Hindlimb muscle (tissue), 1 donor: ENCODE measurements around the gene RPS6KA1. TPM values are rescaled to one million over a fixed set of nuclear protein-coding genes. Genes with fewer than 3 reads are reported as not detected.
"Not testable (repeated sequence)": the region's sequence is repeated elsewhere in the genome, so short reads cannot be mapped to it uniquely, and the experiment has no call there.

Source experiments
- DNase-seq: peaks from one replicate; pipeline ENCODE4 v3.0.0-alpha.2; 2013
- polyA plus RNA-seq: library from polyadenylated mRNA; unstranded; fragments of 120-200 nt; gene quantifications from one replicate; pipeline ENCODE4 v1.2.1, GENCODE V29; 2013; ENCODE audit not compliant: insufficient read length

Gene RPS6KA1
- polyA plus RNA-seq, 1 donor, result 7.4 TPM

DNA sequence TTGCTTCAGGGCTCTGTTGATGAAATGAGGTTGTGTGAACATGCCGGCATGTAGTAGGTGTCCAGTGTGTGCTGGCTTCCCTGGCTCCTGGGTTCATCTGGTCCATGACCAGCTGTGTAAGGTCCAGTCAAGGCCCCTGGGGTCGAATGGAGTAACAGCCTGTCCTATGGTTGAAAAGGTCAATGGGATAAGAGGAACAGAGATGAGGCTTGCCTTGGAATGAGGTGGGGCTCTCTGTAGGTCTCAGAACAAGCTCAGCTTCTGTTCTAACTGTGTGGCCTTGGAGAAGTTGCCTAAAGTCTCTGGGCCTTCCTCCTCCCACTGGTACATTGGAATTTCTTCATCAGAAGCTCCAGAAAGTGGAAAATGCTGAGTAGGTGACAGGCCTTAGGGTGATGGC, 26.6 kb downstream of the RPS6KA1 start:
- no peak for DNase-seq

DNA sequence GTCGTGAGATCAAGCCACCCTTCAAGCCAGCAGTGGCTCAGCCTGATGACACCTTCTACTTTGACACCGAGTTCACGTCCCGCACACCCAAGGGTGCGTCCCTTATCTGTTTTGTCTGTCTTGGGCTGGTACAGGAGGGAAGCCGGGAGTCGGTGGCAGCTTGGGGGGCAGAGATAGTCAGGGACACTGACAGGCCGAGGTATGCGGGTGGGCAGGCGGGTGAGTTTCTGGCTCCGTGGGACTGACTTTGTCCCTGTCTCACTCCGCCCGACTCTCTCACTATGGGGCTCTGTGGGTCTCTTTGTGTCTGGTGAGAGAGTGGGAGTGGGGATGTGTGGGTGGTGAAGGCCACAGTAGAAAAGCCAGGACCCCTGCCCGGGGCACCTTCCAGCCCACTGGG, 27.4 kb downstream of the RPS6KA1 start:
- DNase-seq, result no peak

DNA sequence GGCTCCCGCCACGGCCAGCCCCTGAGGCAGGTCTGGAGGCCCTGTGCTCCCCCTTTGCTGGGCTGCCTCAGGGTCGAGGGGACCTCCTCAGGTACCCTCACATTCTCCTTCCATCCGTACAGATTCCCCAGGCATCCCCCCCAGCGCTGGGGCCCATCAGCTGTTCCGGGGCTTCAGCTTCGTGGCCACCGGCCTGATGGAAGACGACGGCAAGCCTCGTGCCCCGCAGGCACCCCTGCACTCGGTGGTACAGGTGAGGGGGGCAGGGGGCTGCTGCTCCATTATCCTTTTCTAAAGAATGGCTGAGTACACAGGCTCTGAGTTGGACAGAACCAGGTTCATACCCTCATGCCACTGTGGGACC, 29.1 kb downstream of the RPS6KA1 start:
- no peak for DNase-seq

DNA sequence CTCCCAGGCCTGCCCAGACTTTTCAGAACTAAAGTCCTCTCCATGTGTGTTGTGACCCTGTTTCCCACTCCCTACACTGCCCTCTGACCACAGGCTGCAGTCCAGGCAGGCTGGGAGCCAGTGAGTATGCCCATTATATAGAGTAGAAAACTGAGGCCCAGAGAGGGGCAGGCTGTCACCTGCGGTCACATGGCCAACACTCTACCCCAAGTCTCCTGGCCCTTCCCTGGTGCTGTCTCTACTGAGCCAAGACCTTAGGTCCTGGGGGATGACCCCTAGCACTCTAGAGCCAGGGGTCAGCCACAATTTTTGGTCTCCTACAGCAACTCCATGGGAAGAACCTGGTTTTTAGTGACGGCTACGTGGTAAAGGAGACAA, 30.8 kb downstream of the RPS6KA1 start:
- DNase-seq, result no peak

DNA sequence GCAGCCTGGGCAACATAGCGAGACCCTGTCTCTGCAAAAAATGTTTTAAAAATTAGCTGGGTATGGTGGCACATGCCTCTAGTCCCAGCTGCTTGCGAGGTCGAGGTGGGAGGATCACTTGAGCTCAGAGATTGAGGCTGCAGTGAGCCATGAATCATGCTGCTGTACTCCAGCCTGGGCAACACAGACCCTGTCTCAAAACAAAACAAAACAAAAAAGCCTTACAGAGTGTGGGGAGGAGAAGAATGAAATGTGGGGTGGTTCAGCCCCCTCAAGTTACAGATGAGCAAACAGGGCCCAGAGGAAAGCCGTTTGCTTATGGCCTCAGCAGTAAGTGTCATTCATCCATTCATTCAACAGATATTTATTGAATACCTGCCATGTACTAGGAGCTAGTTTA, 40.7 kb downstream of the RPS6KA1 start:
- DNase-seq, result no peak

DNA sequence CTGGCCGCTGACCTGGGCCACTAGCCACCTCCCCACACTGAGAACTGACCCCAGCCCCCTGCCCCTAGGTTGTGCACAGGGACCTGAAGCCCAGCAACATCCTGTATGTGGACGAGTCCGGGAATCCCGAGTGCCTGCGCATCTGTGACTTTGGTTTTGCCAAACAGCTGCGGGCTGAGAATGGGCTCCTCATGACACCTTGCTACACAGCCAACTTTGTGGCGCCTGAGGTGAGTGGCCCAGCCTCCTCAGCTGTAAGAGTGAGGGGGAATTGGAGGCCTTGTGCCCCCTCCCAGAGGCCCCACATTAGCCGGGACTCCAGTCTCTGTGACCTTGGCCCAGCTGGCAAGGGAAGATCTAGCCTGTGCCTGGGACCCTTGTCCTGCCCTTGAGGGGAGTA, 41.8 kb downstream of the RPS6KA1 start:
- DNase-seq, result no peak

DNA sequence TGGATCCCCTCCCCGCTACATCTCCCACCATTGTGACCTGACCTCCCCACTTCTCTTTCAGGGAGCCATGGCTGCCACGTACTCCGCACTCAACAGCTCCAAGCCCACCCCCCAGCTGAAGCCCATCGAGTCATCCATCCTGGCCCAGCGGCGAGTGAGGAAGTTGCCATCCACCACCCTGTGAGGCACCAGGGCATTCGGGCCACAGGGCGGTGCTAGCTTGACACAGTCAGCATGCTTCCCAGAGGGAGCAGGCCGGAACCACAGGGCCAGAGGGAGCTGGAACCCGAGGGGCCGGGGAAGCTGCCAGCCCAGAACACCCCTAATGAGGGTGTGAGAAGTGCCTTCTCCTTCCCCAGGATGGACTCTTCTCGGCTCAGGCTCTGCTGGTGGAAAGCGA, 44.5 kb downstream of the RPS6KA1 start:
- no peak for DNase-seq

DNA sequence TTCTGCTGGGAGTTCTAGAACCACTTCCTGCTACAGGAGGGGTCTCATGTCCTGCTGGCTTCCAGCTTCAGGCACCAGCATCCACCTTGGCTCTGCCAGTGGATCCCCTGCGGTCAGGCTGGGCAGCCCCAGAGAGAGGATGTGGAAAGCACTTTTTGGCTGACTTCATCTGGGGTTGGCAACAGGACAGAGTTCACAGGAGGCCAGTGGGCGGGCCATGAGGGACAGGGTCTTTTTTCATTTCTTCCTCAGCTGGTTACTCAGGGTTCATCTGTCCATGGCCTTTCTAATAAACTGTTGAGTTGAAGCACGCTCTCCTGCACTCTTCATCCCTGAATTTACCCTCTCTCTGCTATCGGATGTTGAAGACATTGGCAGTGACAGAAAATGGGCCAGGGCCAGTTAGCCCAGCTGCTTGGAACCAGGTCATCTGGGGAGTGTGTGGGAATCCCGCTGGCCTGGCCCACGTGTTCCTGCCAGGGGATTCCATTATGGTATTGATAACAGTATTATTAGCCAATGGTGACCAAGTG, 45.2 kb downstream of the RPS6KA1 start:
- DNase-seq, result peak; percentile 4

DNA sequence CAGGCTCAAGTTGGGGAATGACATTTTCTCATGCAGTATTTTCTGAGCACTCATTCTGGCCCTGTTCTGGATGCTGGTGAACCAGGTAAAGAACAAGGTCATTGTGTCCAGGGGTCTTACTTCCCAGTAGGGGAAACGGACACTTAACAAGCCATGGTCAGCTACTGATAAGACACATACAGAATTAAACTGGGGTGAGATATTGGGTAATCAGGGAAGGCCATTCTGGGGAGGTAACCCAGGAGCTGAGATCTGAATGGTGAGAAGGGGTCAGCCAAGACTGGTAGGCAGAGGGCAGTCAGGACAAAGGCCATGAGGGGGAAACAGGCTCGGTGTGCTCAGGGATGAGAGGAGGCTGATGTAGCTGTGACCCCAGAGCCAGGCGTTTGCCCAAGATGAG, 45.8 kb downstream of the RPS6KA1 start:
- no peak for DNase-seq

DNA sequence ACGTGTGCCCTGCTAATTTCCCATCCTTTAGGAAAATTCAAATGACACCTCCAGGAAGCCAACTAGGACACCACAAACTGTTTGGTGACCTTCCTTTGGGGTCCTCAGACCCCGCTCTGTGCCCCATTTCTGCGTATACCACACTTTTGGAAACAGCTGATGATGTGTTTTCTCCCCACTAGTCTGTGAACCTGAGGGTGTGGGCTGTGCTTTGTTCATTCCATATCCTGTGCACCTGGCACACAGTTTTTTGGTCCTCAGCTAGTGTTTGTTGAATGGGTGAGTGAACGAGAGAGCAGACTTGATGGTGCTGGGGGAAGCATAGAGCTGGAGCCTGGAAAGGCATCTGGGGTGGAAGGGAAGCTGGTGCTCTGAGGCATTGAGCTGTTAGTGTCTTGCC, 48.6 kb downstream of the RPS6KA1 start:
- no peak for DNase-seq

DNA sequence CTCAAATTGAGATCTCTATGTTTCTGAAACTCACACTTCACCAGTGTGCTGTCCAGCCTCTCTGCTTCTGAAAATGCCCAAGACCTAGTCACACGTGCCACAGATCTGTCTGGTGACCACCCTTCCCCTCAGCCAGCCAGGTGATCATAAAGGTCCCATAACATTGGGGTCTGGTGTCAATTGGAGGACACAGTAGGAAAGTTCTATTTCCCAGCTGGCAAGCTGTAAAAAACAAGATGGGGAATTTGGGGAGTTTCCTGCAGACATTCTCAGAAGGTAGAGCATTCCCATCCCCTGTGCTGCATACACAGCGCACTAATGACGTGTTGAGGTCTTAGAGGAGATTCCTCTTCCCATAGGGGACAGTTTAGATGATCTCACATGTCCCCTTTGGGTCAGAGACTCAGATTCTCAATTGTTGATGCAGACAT, 50.1 kb downstream of the RPS6KA1 start:
- no peak for DNase-seq

DNA sequence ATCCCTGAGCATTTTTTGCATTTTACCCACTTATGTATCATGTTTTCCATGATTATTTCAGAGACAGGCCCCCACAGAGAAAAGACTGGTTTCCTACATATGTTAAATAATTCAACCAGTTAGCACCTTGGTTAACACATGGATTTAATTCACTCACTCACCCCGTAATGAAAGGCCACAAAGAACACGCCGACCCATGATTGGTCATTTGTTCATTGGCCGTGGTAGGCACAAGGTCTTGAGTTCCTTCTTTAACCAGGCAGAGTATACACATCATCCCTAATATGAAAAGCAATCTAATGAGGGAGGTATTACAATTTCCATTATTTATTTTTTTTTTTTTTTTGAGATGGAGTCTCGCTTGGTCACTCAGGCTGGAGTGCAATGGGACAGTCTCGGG, 50.6 kb downstream of the RPS6KA1 start:
- no peak for DNase-seq

DNA sequence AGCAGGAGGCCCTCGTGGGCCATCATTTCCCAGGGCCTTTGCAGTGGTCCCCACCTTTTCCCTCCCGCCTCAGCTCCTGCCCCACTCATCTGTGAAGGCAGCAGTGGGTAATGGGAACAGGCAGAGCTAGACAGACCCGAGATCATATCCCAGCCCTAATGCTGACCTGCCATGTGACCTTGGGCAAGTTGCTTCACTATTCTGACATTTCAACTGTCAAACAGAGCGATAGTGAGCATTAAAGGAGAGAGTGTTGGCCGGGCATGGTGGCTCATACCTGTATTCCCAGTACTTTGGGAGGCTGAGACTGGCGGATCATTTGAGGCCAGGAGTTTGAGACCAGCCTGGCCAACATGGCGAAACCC, 51.7 kb downstream of the RPS6KA1 start:
- DNase-seq, result no peak

DNA sequence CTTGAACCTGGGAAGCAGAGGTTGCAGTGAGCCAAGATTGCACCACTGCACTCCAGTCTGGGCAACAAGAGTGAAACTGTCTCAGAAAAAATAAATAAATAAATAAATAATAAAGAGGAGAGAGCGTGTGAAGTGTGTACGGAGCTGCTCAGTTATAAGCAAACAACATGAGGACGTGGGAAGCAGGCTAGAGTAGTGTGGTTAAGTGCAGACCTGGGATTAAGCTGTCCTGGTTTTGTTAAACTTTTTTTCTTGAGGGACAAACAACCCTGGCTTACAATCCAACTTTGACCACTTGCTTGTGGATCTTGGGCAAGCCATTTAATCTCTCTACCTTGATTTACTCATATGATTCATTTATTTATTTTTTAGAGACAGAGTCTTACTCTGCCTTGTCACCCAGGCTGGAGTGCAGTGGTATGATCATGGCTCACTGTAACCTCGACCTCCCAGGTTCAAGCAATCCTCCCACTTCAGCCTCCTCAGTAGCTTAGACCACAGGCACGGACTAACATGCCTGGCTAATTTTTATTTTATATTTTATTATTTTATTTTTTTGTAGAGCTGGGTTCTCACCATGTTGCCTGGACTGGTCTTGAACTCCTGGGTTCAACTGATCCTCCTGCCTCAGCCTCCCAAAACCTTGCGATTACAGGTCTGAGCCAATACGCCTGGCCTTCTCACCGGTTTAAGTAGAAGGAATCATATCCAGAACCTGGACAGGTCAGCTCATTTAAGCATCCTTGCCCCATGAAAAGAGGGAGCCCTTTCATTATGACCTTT, 52.7 kb downstream of the RPS6KA1 start:
- no peak for DNase-seq

DNA sequence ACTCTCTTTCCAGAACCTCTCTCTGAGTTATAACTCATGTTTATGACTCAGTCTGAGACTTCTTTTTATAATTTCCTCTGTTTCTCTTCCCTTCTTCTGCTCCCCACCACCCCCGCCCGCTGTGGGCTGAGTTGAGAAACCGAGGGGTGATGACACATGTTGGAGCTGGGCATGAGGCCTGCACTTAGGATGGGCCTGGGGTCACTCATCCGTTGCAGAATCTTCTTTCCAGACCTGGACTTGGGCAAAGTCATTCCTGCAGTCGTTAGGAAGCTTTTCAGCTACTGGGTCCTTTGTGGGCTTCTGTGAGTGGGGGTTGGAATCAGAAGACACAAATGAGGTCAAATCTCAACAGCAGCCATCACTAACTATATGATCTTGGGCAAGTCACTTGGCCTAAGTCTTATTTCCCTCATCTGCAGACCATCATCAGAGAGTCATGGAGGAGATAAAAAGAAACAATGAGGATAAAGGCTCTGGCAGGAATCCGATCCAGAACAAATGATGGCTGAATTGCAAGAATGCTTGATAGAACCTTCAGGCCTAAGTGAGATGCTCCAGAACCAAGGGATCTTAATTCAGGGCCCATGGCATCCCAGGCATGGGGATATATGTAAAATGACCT, 53.4 kb downstream of the RPS6KA1 start:
- DNase-seq, result no peak

DNA sequence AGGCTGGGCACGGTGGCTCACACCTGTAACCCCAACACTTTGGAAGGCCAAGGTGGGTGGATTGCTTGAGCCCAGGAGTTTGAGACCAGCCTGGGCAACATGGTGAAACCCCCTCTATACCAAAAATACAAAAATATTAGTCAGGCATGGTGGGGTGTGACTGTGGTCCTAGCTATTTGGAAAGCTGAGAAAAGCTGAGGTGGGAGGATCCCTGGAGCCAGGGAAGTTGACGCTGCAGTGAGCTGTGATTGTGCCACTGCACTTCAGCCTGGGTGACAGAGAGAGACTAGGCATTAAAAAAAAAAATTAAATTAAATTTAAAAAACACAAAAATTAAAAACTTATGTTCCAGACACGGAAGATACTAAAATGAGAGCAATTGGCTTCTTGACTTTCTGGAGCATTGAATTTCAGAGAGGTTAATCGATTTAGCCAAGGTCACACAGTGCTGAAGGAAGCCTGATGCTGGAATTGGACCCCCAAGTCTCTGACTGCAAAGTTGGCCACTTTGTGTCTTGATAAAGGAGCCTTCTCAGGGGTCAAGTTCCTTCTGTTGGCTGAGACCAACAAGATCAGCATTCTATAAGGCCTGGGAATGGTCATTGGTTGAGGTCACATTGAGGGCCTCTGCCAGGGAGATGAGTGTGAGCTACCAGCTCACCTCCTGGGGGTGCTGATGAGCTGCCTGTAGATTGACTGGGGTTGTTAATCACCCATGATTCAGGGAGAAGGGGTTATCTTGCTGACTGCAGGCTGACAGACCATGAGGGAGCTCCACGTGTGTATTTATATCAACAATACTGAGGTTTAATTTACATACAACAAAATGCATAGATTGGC, 54.3 kb downstream of the RPS6KA1 start:
- DNase-seq, result no peak

DNA sequence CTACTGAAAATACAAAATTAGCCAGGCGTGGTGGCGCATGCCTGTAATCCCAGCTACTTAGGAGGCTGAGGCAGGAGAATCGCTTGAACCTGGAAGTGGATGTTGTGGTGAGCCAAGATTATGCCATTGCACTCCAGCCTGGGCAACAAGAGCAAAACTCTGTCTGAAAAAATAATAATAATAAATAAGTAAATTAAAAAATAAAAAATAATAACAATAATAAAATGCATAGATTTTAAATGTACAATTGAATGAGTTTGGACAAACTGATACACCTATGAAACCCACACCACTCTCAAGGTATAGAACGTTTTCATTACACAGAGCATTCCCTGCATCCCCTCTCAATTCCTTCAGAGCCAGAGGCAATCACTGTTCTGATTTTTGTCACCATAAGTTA, 55.0 kb downstream of the RPS6KA1 start:
- not testable (repeated sequence) for DNase-seq

DNA sequence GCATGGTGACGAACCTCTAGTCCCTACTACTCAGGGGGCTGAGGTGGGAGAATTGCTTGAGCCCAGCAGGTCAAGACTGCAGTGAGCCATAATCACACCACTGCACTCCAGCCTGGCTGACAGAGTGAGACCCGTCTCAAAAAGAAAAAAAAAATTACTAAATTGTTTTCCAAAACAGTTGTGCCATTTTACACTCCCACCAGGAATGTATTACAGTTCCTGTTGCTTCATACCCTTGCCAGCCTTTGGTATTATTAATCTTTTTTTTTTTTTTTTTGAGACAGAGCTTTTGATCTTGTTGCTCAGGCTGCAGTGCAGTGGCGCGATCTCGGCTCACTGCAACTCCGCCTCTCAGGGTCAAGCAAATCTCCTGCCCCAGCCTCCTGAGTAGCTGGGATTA, 55.9 kb downstream of the RPS6KA1 start:
- no peak for DNase-seq

DNA sequence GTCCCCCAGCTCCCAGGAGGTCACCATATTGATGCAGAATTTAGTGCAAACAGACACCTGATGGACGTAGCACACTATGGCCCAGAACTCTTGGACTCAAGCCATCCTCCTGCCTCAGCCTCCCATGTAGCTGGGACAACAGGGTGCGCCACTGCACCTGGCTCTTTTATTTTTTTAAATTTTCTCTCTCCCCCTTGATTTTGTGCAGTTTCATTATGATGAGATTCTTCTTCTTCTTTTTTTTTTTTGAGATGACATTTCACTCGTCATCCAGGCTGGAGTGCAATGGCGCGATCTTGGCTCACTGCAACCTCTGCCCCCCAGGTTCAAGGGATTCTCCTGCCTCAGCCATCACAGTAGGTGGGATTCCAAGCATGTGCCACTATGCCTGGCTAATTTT, 63.8 kb downstream of the RPS6KA1 start:
- DNase-seq, result no peak

DNA sequence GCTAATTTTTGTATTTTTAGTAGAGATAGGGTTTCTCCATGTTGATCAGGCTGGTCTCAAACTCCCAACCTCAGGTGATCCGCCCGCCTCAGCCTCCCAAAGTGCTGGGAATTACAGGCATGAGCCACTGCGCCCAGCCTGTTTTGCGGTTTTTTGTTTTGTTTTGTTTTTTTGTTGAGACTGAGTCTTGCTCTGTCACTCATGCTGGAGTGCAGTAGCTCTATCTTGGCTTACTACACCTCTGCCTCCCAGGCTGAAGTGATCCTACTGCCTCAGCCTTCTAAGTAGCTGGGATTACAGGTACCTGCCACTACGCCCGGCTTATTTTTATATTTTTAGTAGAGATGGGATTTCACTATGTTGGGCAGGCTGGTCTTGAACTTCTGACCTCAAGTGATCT, 65.0 kb downstream of the RPS6KA1 start:
- DNase-seq, result not testable (repeated sequence)

DNA sequence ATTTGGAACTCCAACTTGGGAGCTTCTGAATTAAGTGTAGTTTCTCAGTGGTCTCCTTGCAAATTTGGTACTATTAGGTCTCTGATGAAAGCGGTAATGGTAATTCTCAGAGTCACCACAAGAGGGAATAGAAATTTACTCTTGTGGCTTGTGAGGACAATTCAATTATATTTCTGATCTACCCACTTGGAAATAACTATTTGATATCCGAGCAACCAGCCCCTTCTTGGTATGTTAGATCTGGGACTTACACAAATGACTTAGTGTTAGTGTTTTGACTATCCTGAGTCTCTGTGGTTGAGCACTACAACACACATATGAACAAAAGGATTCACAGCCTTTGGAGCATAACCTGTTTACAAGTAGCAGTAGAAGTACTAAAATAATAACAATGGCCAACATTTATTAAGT, 68.1 kb downstream of the RPS6KA1 start:
- DNase-seq, result peak; percentile 42

DNA sequence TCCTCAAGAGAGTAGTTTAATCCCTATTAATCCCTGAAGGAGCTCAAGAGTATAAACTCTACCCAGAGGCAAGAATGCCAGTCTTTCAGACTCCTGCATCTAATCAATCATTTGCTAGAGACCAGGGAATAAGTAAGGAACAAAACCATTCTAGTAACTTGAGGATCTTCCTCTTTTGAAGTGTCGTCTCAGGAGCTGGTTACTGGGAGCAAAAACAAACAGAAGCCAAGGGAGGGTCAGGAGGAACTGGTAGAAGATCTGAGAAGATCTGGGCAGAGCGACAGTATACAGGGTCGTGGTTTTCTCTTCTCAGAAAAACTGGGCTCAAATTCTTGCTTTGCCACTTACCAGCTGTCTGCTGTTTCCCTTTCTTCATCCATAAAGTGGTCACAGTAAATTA, 69.3 kb downstream of the RPS6KA1 start:
- DNase-seq, result no peak

DNA sequence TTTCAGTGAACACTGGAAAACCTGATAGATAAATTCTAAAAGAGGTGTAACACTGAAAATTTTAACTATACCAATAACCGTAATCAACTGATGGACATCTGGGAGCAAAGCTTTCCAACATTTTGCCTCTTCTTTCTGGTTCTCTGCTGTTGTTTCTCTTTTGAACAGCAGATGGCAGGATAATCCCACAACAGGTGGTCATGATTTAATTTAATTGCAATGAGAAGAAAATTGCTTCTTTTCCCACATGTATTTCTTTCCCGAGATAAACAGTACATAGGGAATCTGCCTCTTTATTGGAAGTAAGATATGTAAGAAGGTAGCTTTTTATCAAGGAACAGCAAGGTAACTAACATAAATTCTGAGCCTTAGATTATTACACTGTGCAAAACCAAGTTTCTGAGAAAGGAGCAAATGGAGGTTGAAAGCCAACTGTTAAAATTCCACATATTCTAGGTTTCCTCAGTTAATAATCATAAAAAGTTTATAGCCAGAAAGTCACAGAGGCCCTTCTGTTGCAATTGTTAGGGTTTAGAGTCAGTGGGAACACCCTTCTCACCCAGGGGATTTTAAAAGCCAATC, 72.9 kb downstream of the RPS6KA1 start:
- DNase-seq, result peak; percentile 71
